ENCODE results near the gene SMAD7. TPM values are rescaled to one million over a fixed set of nuclear protein-coding genes. Genes with fewer than 3 reads are reported as not detected.

Gene SMAD7
- total RNA-seq, 1 donor: 89.7 TPM

DNA sequence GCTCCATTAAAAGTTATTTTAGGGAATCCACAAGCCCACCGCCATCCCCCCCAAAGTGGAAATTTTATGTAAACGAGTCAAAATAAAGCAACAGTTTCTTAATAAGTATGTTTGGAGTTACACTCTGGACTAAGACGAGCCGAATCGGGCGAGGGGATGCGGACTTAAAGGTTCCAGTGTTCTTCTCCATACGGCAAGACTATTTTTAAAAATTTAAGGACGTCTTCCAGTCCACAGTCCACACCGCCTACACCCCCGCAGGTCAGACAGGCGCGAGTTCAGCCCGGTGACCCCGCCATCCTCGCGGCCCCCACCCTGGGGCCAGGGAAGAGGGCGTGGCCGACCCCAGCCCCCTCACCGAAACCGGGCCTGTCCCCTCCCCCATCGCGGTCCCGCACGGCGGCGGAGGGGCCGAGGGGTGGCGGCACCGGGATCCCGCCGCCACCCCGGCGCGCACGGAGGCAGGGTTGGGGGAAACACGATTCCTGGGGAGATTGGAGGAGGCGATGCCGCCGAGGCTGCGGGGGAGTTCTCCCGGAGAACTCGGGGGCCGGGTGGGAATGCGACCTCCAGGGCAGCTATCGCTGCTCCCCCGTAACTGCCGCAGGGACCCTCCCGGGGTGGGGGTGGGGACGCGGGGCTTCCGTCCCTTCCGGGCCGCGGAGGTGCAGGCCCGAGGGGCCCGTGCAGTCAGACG, 24.5 kb upstream of the SMAD7 start:
- Histone ChIP-seq H3K27me3 (ENCODE audit: insufficient read depth, low read length) (peaks cover 32% of the 10 kb centered on the region), H3K4me1 (ENCODE audit: insufficient read depth, low read length) (peaks cover 27% of the 10 kb centered on the region), H3K9me3 (ENCODE audit: low read depth, low read length) (no peaks in the 10 kb centered on the region), H3K4me3 (ENCODE audit: low read length) (peak overlapping the region; percentile 13)

DNA sequence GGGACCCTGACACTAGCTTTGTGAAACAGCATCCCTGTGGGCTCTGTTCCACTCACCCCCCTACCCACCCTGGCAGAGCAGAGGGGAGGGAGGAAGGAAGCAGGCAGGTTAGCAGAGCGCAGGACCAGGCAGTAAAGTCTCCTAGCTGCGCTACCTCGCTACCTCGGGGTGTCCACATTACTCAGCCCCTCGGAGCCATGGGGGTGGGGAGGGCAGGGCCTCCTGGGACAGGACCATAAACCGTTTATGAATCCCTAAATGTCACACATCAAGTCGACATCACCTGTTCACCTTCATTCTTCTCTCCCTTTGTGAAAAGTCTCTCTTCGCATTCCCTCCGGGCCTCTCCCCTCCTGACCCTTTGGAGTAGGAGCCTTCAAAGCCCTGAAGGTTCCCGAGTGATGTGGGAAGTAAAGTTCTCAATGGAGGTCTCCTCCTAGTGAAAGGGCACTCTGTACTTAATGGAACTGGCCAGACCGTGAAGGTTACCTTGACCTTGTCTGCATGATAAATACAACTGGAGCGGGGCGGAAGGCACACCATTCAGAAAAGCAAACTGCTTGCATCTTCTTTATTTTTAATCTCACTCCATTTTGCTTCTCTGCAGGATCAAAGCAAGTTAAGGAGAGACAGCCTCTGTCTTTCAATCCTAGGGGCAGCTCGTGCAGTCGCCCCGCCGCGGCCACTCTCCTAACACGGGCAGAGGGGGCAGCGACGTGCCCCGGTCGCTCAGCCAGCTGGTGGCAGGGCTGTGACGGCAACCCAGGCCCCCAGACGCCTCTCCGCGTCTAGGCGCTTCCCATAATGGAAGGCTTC, 23.7 kb upstream of the SMAD7 start:
- Histone ChIP-seq H3K9me3 (ENCODE audit: low read depth, low read length) (no peaks in the 10 kb centered on the region), H3K27me3 (ENCODE audit: insufficient read depth, low read length) (peaks cover 32% of the 10 kb centered on the region), H3K4me3 (ENCODE audit: low read length) (no peak overlapping the region), H3K4me1 (ENCODE audit: insufficient read depth, low read length) (peaks cover 19% of the 10 kb centered on the region)

DNA sequence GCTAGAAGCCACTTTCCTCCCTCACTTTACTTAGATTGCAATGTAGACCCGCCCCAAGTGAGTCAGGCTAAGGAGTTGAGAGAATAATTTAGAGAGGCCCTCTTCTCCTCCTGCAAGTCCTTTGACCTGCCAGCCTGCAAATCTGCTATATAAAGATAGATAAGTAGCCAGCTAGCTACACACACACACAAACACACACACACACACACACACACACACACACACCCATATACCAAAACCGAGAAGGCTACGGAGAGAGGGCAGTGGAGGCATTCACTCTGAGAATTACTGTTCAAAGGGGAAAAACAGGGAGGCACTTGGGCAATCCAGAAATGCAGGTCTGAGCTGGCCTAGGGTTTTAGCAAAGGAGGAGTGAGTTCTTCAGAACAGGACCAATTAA, 23.0 kb upstream of the SMAD7 start:
- Histone ChIP-seq H3K4me3 (ENCODE audit: low read length) (no peak overlapping the region), H3K4me1 (ENCODE audit: insufficient read depth, low read length) (peaks cover 16% of the 10 kb centered on the region), H3K9me3 (ENCODE audit: low read depth, low read length) (no peaks in the 10 kb centered on the region), H3K27me3 (ENCODE audit: insufficient read depth, low read length) (peaks cover 32% of the 10 kb centered on the region)

DNA sequence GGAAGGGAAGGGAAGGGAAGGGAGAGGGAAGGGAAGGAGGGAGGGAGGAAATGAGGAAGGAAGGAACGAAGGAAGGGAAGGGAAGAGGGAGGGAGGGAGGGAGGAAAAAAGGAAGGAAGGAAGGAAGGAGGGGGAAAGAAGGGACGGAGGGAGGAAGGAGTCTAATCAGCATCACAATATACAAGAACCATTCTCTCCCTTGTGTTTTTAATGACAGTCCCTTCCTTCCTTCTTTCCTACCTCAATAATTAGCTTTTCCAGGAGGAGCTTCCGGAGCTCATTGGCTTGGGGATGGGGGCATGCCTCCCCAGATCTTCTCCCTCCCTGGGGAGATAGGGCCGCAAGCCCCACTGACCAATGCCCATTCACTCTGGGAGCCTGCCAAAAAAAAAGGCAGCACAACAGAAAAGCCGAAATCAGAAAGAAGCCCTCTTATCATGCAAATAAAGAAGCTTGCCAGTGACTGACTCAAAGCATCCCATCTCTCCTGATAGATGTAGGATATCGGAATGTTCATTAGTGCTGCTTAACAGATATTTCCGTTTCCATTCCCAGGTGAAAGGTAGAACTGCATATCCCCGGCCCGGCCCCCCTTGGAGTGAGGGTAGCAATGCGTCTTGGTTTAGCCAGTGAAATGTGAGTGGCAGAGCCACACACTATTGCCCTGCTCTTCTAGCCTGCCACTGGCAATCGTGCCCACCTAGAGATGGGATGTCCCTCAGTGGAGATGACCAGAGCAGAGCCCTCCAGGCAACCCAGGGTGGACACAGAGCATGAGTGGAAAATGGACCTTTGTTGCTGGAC, 17.8 kb upstream of the SMAD7 start:
- Histone ChIP-seq H3K27me3 (ENCODE audit: insufficient read depth, low read length) (no peaks in the 10 kb centered on the region), H3K4me1 (ENCODE audit: insufficient read depth, low read length) (no peaks in the 10 kb centered on the region), H3K4me3 (ENCODE audit: low read length) (no peak overlapping the region)

DNA sequence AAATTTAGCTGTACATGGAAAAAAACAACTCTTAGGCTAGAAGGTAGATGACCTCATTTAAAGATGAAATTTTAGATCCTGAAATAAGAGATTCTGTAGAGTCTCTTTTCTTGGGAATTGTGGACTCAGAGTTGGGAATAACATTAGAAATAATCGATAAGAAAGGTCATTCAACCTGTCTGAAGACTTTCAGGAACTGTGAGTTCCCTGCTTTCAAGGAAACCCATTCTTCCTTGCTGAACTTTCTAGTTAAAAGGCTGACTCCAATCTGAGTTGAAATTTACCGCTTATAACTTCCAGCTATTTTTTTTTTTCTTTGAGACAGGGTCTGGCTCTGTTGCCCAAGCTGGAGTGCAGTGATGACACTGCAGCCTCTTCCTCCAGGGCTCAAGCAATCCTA, 16.8 kb upstream of the SMAD7 start:
- Histone ChIP-seq H3K9me3 (ENCODE audit: low read depth, low read length) (no peaks in the 10 kb centered on the region), H3K4me3 (ENCODE audit: low read length) (no peak overlapping the region), H3K4me1 (ENCODE audit: insufficient read depth, low read length) (no peaks in the 10 kb centered on the region), H3K27me3 (ENCODE audit: insufficient read depth, low read length) (no peaks in the 10 kb centered on the region)

More for the DNA sequence above, 17.8 kb upstream of the SMAD7 start:
- H3K9me3 ChIP-seq (ENCODE audit: low read depth, low read length): no peaks in the 10 kb centered on the region

DNA sequence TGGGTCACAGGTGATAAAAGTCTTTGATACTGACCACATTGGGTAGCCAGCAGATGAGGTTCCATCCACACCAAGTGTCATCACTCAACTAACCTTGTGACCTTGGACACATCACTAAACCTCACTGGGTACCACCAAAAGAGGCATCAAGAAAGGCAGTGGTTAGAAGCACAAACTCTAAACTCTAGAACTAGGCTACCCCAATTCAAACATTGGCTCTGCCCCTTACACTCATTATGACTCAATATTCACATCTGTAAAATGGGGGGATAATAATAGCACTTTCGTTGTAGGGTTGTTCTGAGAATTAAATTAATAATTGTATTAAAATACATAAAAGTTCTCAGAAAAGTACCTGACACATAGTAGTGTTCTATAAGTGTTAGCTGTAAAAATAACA, 15.8 kb upstream of the SMAD7 start:
- Histone ChIP-seq H3K9me3 (ENCODE audit: low read depth, low read length) (no peaks in the 10 kb centered on the region), H3K4me1 (ENCODE audit: insufficient read depth, low read length) (no peaks in the 10 kb centered on the region), H3K27me3 (ENCODE audit: insufficient read depth, low read length) (no peaks in the 10 kb centered on the region), H3K4me3 (ENCODE audit: low read length) (no peak overlapping the region)

DNA sequence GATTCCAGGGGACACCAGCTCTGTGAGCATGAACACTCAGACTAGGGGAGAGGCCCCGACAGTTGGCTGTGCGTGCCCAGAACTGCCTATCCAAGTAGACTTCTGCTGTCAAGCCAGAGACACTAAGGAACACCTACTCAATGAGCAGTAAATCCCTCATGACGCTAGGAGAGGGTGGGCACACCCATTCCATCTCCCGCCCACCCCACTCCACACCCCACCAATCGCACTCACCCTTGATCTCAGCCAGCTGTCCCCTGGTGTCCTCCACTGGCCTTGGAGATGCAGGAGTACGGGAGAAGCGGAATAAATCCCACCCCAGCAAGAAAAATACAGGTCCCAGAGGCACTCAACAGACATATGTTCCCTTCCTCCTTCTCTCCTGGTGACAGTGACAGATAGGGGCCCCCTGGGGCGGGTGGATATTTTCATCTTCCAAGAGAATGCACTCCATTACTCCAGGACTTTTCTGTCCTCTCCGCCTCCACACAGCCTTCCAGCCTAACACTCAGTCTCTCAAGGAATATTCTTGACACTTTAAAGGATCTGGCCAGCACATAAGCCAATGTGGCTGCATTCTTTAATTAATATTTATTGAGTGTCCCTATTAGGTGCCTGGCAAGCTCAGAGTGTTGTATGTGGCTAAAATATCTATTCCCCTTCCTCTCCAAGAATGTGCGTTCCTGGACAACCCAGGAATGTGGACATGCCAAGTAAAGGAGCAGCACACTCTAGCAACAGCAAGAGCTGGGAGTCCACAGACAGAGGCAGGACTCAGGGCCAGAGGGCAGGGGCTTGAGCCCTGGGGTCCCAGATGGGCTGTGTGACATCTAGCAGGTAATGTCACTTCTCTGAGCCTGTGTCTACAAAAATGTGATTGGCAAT, 13.1 kb upstream of the SMAD7 start:
- H3K4me3 ChIP-seq (ENCODE audit: low read length): no peak overlapping the region
- H3K27me3 ChIP-seq (ENCODE audit: insufficient read depth, low read length): no peaks in the 10 kb centered on the region
- H3K4me1 ChIP-seq (ENCODE audit: insufficient read depth, low read length): no peaks in the 10 kb centered on the region
- H3K9me3 ChIP-seq (ENCODE audit: low read depth, low read length): no peaks in the 10 kb centered on the region

DNA sequence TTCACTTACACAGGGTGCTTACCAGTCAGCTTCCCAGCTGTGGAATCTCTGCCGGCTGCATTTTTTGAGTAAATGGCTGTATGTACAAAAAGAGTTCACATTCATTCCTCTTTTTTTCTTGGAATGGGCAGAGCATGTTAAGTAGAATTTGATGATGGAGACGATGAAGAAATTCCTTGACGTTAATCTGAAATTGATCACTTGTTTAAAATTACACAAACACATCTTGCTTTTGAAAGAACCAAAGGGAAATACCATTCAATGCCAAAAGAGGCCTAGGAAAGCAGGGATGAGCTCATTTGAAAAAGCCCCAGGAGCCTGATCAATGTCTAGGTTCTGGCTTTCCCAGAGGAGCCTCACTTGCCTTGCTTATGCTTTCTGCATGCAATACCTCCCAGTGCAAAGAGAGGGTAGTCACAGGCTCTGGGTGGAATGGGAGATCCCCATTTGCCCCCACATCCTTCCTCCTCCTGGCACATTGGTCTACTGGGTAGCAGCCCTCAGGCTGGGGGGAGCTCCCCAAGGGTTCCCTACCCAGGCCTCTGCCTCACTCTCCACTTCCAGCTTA, 12.3 kb upstream of the SMAD7 start:
- no peaks in the 10 kb centered on the region for H3K27me3 ChIP-seq (ENCODE audit: insufficient read depth, low read length)
- no peak overlapping the region for H3K4me3 ChIP-seq (ENCODE audit: low read length)
- H3K9me3 ChIP-seq (ENCODE audit: low read depth, low read length): no peaks in the 10 kb centered on the region
- H3K4me1 ChIP-seq (ENCODE audit: insufficient read depth, low read length): no peaks in the 10 kb centered on the region

DNA sequence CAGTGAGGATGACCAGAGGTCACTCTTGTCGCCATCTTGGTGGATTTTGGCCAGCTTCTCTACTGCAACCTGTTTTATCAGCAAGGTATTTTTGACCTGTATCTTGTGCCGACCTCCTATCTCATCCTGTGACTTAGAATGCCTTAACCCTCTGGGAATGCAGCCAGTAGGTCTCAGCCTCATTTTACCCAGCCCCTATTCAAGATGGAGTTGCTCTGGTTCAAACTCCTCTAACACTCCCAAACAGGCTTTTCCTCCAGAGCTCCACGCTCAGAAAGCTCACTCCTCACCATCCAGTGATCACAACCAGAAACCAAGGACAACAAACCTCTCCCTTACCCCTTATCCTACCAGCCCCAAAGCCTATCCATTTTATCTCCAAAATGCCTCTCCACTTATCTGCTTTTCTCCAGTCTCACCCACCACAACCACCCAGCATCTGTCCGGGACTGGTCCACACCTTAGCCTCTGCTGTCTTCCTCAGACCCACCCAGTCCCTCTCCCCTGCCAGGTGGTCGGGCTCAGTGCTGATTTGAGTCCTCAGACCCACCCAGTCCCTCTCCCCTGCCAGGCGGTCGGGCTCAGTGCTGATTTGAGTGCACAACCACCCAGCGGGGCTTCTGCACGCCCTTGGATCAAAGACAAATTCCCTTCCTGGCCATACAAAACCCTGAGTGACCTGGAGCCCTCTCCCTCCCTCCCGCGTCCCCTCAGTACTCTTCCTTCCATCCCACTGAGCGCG, 11.7 kb upstream of the SMAD7 start:
- no peaks in the 10 kb centered on the region for H3K4me1 ChIP-seq (ENCODE audit: insufficient read depth, low read length)
- no peak overlapping the region for H3K4me3 ChIP-seq (ENCODE audit: low read length)
- no peaks in the 10 kb centered on the region for H3K27me3 ChIP-seq (ENCODE audit: insufficient read depth, low read length)
- H3K9me3 ChIP-seq (ENCODE audit: low read depth, low read length): no peaks in the 10 kb centered on the region

DNA sequence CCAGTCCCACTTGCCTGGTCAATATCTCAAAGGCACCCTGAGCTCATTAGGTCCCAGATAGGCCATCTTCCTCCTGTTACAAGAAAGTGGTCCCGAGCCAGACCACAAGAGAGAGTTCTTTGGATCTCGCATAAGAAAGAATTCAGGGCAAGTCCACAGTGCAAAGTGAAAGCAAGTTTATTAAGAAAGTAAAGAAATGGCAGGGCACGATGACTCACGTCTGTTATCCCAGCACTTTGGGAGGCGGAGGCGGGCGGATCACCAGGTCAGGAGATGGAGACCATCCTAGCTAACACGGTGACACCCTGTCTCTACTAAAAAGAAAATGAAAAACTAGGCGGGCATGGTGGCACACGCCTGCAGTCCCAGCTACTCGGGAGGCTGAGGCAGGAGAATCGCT, 10.8 kb upstream of the SMAD7 start:
- H3K4me1 ChIP-seq (ENCODE audit: insufficient read depth, low read length): no peaks in the 10 kb centered on the region
- no peaks in the 10 kb centered on the region for H3K27me3 ChIP-seq (ENCODE audit: insufficient read depth, low read length)
- no peak overlapping the region for H3K4me3 ChIP-seq (ENCODE audit: low read length)
- no peaks in the 10 kb centered on the region for H3K9me3 ChIP-seq (ENCODE audit: low read depth, low read length)

DNA sequence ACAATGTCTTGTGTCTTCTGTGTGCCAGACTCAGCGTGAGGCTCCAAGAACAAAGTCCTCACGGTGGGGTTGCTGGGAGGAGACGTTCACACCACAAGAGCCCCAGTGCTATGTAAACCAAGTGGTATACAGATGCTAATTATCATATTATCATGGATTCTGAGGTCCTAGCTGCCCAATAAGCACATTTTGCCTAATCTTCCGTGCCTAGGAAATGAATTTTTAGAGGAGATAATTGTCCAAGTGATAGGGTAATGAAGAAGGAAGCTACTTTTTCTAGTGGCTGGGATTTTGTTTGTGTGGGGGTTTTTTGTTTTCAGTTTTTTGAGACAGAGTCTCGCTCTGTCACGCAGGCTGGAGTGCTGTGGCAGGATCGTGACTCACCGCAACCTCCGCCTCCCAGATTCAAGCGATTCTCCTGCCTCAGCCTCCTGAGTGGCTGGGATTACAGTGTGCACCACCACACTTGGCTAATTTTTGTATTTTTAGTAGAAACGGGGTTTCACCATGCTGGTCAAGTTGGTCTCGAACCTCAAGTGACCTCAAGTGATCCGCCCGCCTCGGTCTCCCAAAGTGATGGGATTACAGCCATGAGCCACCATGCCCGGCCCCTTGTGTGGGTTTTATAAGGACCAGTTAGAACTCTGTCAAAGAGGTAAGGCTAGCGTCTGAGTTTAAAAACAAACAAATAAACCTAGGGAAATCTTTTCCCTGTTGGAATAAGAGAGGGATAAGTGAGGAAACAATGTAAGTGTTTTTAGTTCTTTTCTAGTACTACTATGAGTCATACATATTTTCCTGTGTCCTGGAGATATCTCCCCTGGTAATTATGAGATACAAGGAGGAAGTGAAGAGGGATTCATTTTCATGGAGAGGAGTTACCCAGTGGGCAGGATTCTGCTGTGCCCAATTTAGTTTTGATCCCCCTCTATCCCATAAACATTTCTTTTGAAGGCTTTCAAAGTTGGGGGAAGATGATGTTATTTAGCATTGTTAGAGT, 9.5 kb upstream of the SMAD7 start:
- Histone ChIP-seq H3K4me3 (ENCODE audit: low read length) (no peak overlapping the region), H3K9me3 (ENCODE audit: low read depth, low read length) (no peaks in the 10 kb centered on the region), H3K4me1 (ENCODE audit: insufficient read depth, low read length) (peaks cover 5% of the 10 kb centered on the region), H3K27me3 (ENCODE audit: insufficient read depth, low read length) (no peaks in the 10 kb centered on the region)

DNA sequence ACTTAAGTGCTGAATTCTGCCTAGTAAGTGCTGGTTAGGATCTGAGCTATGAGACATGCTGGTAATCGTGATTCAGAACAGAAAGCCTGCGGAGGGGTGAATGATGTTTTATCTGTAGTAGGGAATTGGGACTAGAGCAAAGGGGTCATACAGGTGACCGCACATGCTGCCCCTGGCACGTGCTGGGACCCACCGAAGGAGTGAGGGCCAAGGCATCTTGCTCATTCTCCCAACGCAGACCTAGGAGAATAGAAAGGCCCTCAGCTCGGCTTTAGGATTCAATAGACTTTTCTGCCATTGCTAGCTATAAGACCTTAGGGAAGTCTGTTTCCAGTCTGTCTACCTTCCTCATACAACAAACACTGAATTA, 8.8 kb upstream of the SMAD7 start:
- H3K9me3 ChIP-seq (ENCODE audit: low read depth, low read length): no peaks in the 10 kb centered on the region
- H3K27me3 ChIP-seq (ENCODE audit: insufficient read depth, low read length): no peaks in the 10 kb centered on the region
- H3K4me3 ChIP-seq (ENCODE audit: low read length): no peak overlapping the region
- H3K4me1 ChIP-seq (ENCODE audit: insufficient read depth, low read length): peaks cover 5% of the 10 kb centered on the region

DNA sequence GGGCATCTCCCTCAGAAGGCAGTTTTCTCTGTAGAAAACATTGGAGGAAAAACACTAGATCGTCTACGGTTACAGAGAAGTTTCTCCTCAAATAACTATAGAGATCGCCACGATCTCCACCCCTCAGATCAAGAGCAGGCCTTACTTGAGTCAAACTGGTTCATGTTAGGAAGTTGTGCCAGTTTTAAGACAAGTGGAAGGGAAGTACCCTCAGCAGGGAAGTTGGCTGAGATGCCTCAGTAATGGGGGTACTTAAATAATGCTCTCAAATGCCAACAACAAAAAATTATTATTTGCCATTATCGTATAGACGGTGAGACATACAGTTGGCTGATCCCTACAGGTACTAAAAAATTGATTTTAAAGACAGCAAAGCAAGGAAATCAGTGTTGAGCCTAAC, 8.2 kb upstream of the SMAD7 start:
- Histone ChIP-seq H3K4me1 (ENCODE audit: insufficient read depth, low read length) (peaks cover 5% of the 10 kb centered on the region), H3K4me3 (ENCODE audit: low read length) (no peak overlapping the region), H3K9me3 (ENCODE audit: low read depth, low read length) (no peaks in the 10 kb centered on the region), H3K27me3 (ENCODE audit: insufficient read depth, low read length) (no peaks in the 10 kb centered on the region)

Data from mononuclear cell (primary cell).